ENCODE results near the gene TNRC18. TPM values are rescaled to one million over a fixed set of nuclear protein-coding genes. Genes with fewer than 3 reads are reported as not detected.

TNRC18 gene
- total and polyA plus RNA-seq, 9 of the 15 experiments (the other 6 are each of a cell fraction or from before 2014, with no cell fraction given) = 0.03 to 43.2 (median 18.0) TPM

DNA sequence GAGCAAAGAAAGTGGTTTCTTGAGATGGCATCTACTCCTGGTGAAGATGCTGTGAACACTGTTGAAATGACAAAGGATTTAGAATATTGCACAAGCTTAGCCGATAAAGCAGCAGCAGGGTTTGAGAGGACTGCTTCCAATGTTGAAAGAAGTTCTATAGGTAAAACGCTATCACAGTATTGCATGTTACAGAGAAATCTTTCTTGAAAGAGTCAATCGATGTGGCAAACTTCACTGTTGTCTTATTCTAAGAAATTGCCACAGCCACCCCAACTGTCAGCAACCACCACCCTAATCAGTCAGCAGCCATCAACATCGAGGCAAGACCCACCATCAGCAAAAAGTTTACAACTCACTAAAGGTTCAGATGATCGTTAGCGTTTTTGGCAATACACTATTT, 81.0 kb downstream of the TNRC18 start:
- no peak overlapping the region for H2AFZ ChIP-seq (ENCODE audit: low read depth, low read length)
- DNase-seq (ENCODE audit: extremely low read depth in 1 of 4, low spot score in 3 of 4) (no peak), FAIRE-seq (no peak), ATAC-seq (no peak)
- intact Hi-C loops (cut with micrococcal nuclease) (no loop called here), in situ Hi-C loops (cut with MboI) (no loop called here)
- no peak overlapping the region for H3K4me3 ChIP-seq
- BruUV-seq (replicated peaks) = no TSS peak
- H4K20me1 ChIP-seq (replicated peaks; ENCODE audit: control insufficient read depth, insufficient read depth, low read length) = no peaks in the 10 kb centered on the region
- H3K27ac ChIP-seq (ENCODE audit: extremely low read depth, low read depth, low read length) = no peak overlapping the region
- H3K9ac ChIP-seq (ENCODE audit: insufficient read depth in 1 of 2, low read depth in 2 of 2, low read length in 2 of 2) = no peak overlapping the region
- H3K9me1 ChIP-seq (ENCODE audit: control insufficient read depth, insufficient read depth, low read length) = no peaks in the 10 kb centered on the region
- 85% methylated on average over 6 of the region's 6 CpGs for WGBS (ENCODE audit: insufficient coverage, low coverage, missing lambda C conversion rate)
- no peaks in the 10 kb centered on the region for H3K9me3 ChIP-seq (replicated peaks; ENCODE audit: control insufficient read depth, insufficient read depth, low read depth, low read length)
- ChIA-PET CTCF (ENCODE audit: low intra/inter-chr PET ratio) (no interaction called here), POLR2A (interaction anchor here (1.0 kb wide), 1 partner anchor 18 kb away, joined by 3 read pairs; no protein-coding TSS in a partner anchor)
- H3K4me2 ChIP-seq (ENCODE audit: insufficient read depth, low read length) = no peak overlapping the region
- no peaks in the 10 kb centered on the region for H3K79me2 ChIP-seq (ENCODE audit: control insufficient read depth, insufficient read depth, low read length)
- peaks cover 0 to 6% of the 10 kb centered on the region in 2 experiments; a peak in 1 of 5 replicates for H3K4me1 ChIP-seq (replicated peaks in 1 of 2; ENCODE audit: control insufficient read depth in 2 of 2, insufficient read depth in 2 of 2, low read length in 2 of 2)
- no peak for TF ChIP-seq CEBPB (tag; IDR thresholded peaks at IDR 0.05)
- TF ChIP-seq PHF20 (IDR thresholded peaks at IDR 0.05; ENCODE audit: partially characterized antibody) = no peak
- TF ChIP-seq PURB (CRISPR knock-in tag; IDR thresholded peaks at IDR 0.05; ENCODE audit: low read depth) = no peak
- no peak for TF ChIP-seq ESRRB (CRISPR knock-in tag; IDR thresholded peaks at IDR 0.05; ENCODE audit: borderline replicate concordance)
- TF ChIP-seq PRMT5 (CRISPR knock-in tag; IDR thresholded peaks at IDR 0.05) = no peak
- no peak for TF ChIP-seq E2F8 (IDR thresholded peaks at IDR 0.05; ENCODE audit: low read depth, partially characterized antibody)
- no peak for TF ChIP-seq GATAD2A (IDR thresholded peaks at IDR 0.05)
- no peak for TF ChIP-seq HLTF (IDR thresholded peaks at IDR 0.05)
- no peaks in the 10 kb centered on the region for H3K27me3 ChIP-seq (ENCODE audit: control insufficient read depth in 2 of 2, insufficient read depth in 2 of 2, low read length in 2 of 2)
- peaks cover 21% of the 10 kb centered on the region; the same call in 1 of the 3 replicates for H3K36me3 ChIP-seq (ENCODE audit: control insufficient read depth, insufficient read depth, low read length)
